K562 (cell line): ENCODE data around the gene ERICH2. TPM values are rescaled to one million over a fixed set of nuclear protein-coding genes. Genes with fewer than 3 reads are reported as not detected.

Experiments used
- ATAC-seq: fragments of 200-7000 bp; cut with Tn5 transposase; 3 replicates; pipeline ENCODE4 v1.9.1; 2020; ENCODE audit warnings: moderate library complexity
- BruUV-seq: library from RNA; stranded (reverse); fragments of 400-500 nt; replicated peaks from 2 replicates; lab custom pipeline; 2021; lab: Mats Ljungman, UMichigan
- CTCF ChIA-PET: fragments of 300-600 bp; formaldehyde crosslinking; extraction: SDS; loops from one replicate; lab custom pipeline; 2021; ENCODE audit warnings: low intra/inter-chr PET ratio; lab: Yijun Ruan, JAX
- POLR2A ChIA-PET: fragments of 300-600, 350-650 bp; sonication (Branson Sonifier 250); formaldehyde crosslinking; extraction: SDS; loops from one replicate; lab custom pipeline; 2021; ENCODE audit warnings: antibody characterized with exemption, inconsistent platforms; lab: Yijun Ruan, JAX
- DNase-seq, 4 experiments: peaks; one replicate each; pipeline versions ENCODE4 v3.0.0 to v3.0.0-alpha.2; 2011 to 2018; ENCODE audit warnings: low spot score in 3 of 4, mixed read lengths in 3 of 4; ENCODE audit errors: extremely low read depth in 1 of 4
- FAIRE-seq: peaks from 2 replicates; lab custom pipeline; 2011; peaks lifted over from hg19 to GRCh38; lab: Jason Lieb, UNC
- H2AFZ ChIP-seq: 2 replicates; pipeline ENCODE4 v1.6.0; 2011; ENCODE audit warnings: low read depth, low read length, control low read depth, inconsistent platforms
- H3K27ac ChIP-seq: fragments of 200-600 bp; 3 replicates; pipeline ENCODE4 v1.8.0; 2011; ENCODE audit warnings: low read depth, mild to moderate bottlenecking, control low read depth, inconsistent platforms, low read length, moderate library complexity, mixed read lengths; ENCODE audit errors: extremely low read depth
- H3K27me3 ChIP-seq, 2 experiments: fragments of 300-600 bp in 1 of 2; 2 replicates in 1 of 2; 3 replicates in 1 of 2; pipeline versions ENCODE4 v1.6.0 to v1.8.0; 2011; ENCODE audit warnings: inconsistent platforms in 2 of 2, low read length in 2 of 2, mild to moderate bottlenecking in 1 of 2, mixed read lengths in 1 of 2, moderate library complexity in 1 of 2; ENCODE audit not compliant: control insufficient read depth in 2 of 2, insufficient read depth in 2 of 2
- H3K36me3 ChIP-seq: fragments of 300-600 bp; 3 replicates; pipeline ENCODE4 v1.8.0; 2011; ENCODE audit warnings: mild to moderate bottlenecking, low read length, inconsistent platforms; ENCODE audit not compliant: control insufficient read depth, insufficient read depth
- H3K4me1 ChIP-seq, 2 experiments: fragments of 200-600 bp in 1 of 2; replicated peaks in 1 of 2; 2 replicates in 1 of 2; 3 replicates in 1 of 2; pipeline versions ENCODE4 v1.5.1 to v1.8.0; 2011; ENCODE audit warnings: inconsistent platforms in 2 of 2, low read length in 2 of 2, mild to moderate bottlenecking in 1 of 2, mixed read lengths in 1 of 2, moderate library complexity in 1 of 2; ENCODE audit not compliant: control insufficient read depth in 2 of 2, insufficient read depth in 2 of 2
- H3K4me2 ChIP-seq: 2 replicates; pipeline ENCODE4 v1.6.1; 2011; ENCODE audit warnings: low read length, control low read depth, inconsistent platforms, mixed read lengths; ENCODE audit not compliant: insufficient read depth
- H3K4me3 ChIP-seq: fragments of 200-600 bp; sonication (generic), shearing (Covaris generic); 2 replicates; pipeline ENCODE4 v1.5.1; 2016; ENCODE audit warnings: control low read depth, inconsistent platforms
- H3K79me2 ChIP-seq: fragments of 200-600 bp; 3 replicates; pipeline ENCODE4 v1.8.0; 2011; ENCODE audit warnings: low read length, inconsistent platforms; ENCODE audit not compliant: control insufficient read depth, insufficient read depth
- H3K9ac ChIP-seq, 2 experiments: 2 replicates each; pipeline versions ENCODE4 v1.6.0 to v1.6.1; 2011; ENCODE audit warnings: low read depth in 2 of 2, low read length in 2 of 2, control low read depth in 1 of 2, inconsistent platforms in 1 of 2, mild to moderate bottlenecking in 1 of 2, mixed read lengths in 1 of 2; ENCODE audit not compliant: insufficient read depth in 1 of 2
- H3K9me1 ChIP-seq: one replicate; pipeline ENCODE4 v1.6.0; 2011; ENCODE audit warnings: inconsistent platforms, mild to moderate bottlenecking, low read length, moderate library complexity; ENCODE audit not compliant: control insufficient read depth, insufficient read depth
- H3K9me3 ChIP-seq: replicated peaks from 2 replicates; pipeline ENCODE4 v1.5.1; 2011; ENCODE audit warnings: low read depth, low read length, inconsistent platforms; ENCODE audit not compliant: control insufficient read depth, insufficient read depth
- H4K20me1 ChIP-seq: replicated peaks from 2 replicates; pipeline ENCODE4 v1.6.1; 2011; ENCODE audit warnings: low read length, inconsistent platforms, mixed read lengths; ENCODE audit not compliant: control insufficient read depth, insufficient read depth
- BACH1 ChIP-seq: fragments of 200-800 bp; sonication (Bioruptor generic); IDR thresholded peaks from 2 replicates; pipeline ENCODE4 v1.6.1; 2016; ENCODE audit warnings: missing genetic modification characterization, missing compliant biosample characterization
- BCOR ChIP-seq: fragments of 450-650 bp; IDR thresholded peaks from 2 replicates; pipeline ENCODE4 v1.6.1; 2016
- C11orf30 ChIP-seq: fragments of 450-650 bp; IDR thresholded peaks from 2 replicates; pipeline ENCODE4 v1.6.1; 2016; ENCODE audit warnings: low read depth, mild to moderate bottlenecking
- HMG20B ChIP-seq: fragments of 250-450 bp; sonication (Bioruptor Pico); IDR thresholded peaks from 2 replicates; pipeline ENCODE4 v1.5.0; 2021; ENCODE audit warnings: mild to moderate bottlenecking
- L3MBTL2 ChIP-seq: fragments of 450-650 bp; IDR thresholded peaks from 2 replicates; pipeline ENCODE4 v1.6.1; 2016; ENCODE audit warnings: mild to moderate bottlenecking, moderate library complexity
- MAFF ChIP-seq: IDR thresholded peaks from 2 replicates; pipeline ENCODE4 v1.6.1; 2012; ENCODE audit warnings: low read length, improper control_type of control experiment
- MAFG ChIP-seq: fragments of 450-650 bp; conservative IDR thresholded peaks from 2 replicates; pipeline ENCODE4 v1.6.1; 2016; ENCODE audit warnings: missing genetic modification characterization, missing compliant biosample characterization
- MAFK ChIP-seq: IDR thresholded peaks from 2 replicates; pipeline ENCODE4 v1.6.1; 2011; ENCODE audit warnings: low read length, improper control_type of control experiment
- RBM25 ChIP-seq: fragments of 200-400 bp; formaldehyde crosslinking; IDR thresholded peaks from 2 replicates; pipeline ENCODE4 v1.6.1; 2018; ENCODE audit warnings: low read length, low read depth, moderate library complexity; ENCODE audit not compliant: severe bottlenecking
- ZFP36 ChIP-seq: fragments of 150-350 bp; IDR thresholded peaks from 2 replicates; pipeline ENCODE4 v1.6.1; 2018; ENCODE audit warnings: low read length, low read depth; ENCODE audit not compliant: partially characterized antibody
- ZNF316 ChIP-seq: fragments of 450-650 bp; IDR thresholded peaks from 2 replicates; pipeline ENCODE4 v1.6.1; 2016
- in situ Hi-C: fragments of 300-500 bp; cut with MboI; formaldehyde crosslinking; loops from 4 replicates; pipeline ENCODE4 v1.15.0; 2018; ENCODE audit warnings: inconsistent platforms, mixed read lengths
- intact Hi-C: fragments of 100-400 bp; cut with micrococcal nuclease; formaldehyde crosslinking; loops from 2 replicates; pipeline ENCODE4 v1.14.2; 2022
- polyA plus RNA-seq, 8 experiments: library from polyadenylated mRNA; depleted of rRNA in 4 of 8; stranded (reverse) in 5 of 8; unstranded in 3 of 8; fragments of >200 nt; fragmentation: Nextera tagmentation in 2 of 8; fragmentation: Illumina TruSeq in 1 of 8; extraction: Ambion mirVana in 2 of 8; extraction: Trizol in 1 of 8; gene quantifications; 2 replicates each; pipeline versions ENCODE4 v1.2.1 to v1.2.3, GENCODE V29; 2011 to 2014; ENCODE audit warnings: inconsistent platforms in 1 of 8, missing spikeins in 1 of 8
- total RNA-seq, 7 experiments: library from RNA; depleted of rRNA in 6 of 7; stranded (reverse); fragments of >200 nt in 6 of 7; fragmentation: Illumina TruSeq in 2 of 7; extraction: Trizol in 2 of 7; gene quantifications; 2 replicates each; pipeline versions ENCODE4 v1.2.1 to v1.2.3, GENCODE V29; 2011 to 2021; ENCODE audit warnings: low replicate concordance in 1 of 7
- TF ChIP-seq, protein P1 (sequence below): fragments of 450-650 bp; formaldehyde crosslinking; IDR thresholded peaks from 2 replicates; pipeline ENCODE4 v1.4.0; 2020; ENCODE audit warnings: mild to moderate bottlenecking, moderate library complexity

Gene ERICH2
- total and polyA plus RNA-seq, 9 of the 15 experiments (the other 6 are each of a cell fraction or from before 2014, with no cell fraction given) = 0.85 to 2.4 (median 1.6) TPM

DNA sequence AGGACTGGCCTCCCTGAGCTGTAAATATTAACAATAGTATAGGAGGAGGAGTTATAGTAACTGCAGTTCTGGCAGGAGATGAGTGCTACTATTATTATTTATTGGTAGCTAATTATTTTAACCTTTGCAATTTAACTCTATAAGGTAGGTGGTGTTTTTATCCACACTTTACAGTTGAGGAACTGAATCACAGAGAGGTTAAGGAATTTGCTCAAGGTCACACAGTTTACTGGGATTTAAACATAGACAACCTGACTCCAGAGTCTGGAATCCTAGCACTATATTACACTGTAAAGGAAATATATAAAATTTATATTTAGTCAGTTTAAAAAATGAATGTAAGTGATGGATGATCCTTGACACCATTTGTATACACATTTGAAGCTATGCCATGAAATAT, 2.1 kb downstream of the ERICH2 start:
- H3K9me1 ChIP-seq = no peaks in the 10 kb centered on the region
- peak overlapping the region; percentile 39 to 82; a peak in 3 of 4 replicates for H3K9ac ChIP-seq
- H3K79me2 ChIP-seq = peaks cover 29% of the 10 kb centered on the region
- intact Hi-C loops (no loop called here), in situ Hi-C loops (no loop called here)
- DNase-seq = no peak
- H3K27ac ChIP-seq = no peak overlapping the region
- H3K9me3 ChIP-seq = no peaks in the 10 kb centered on the region
- peaks cover 7 to 19% of the 10 kb centered on the region in 2 experiments for H3K4me1 ChIP-seq
- no peak for ATAC-seq
- no peak for FAIRE-seq
- peak overlapping the region; percentile 65; the same call in 1 of the 2 replicates for H3K4me3 ChIP-seq
- POLR2A ChIA-PET = interaction anchor here (0.6 to 2.7 kb wide), 11 partner anchors 7 to 936 kb away, joined by 3 to 14 read pairs (median 4); no protein-coding TSS in a partner anchor
- H4K20me1 ChIP-seq = no peaks in the 10 kb centered on the region
- CTCF ChIA-PET = no interaction called here
- TF ChIP-seq HMG20B (CRISPR knock-in tag) (no peak), BCOR (peak; percentile 72; the same call in 1 of the 2 replicates), ZFP36 (peak; percentile 68), RBM25 (peak; percentile 64)
- H3K27me3 ChIP-seq = no peaks in the 10 kb centered on the region
- no peak overlapping the region for H2AFZ ChIP-seq
- H3K4me2 ChIP-seq = peak overlapping the region; percentile 61
- H3K36me3 ChIP-seq = no peaks in the 10 kb centered on the region
- BruUV-seq = no TSS peak

DNA sequence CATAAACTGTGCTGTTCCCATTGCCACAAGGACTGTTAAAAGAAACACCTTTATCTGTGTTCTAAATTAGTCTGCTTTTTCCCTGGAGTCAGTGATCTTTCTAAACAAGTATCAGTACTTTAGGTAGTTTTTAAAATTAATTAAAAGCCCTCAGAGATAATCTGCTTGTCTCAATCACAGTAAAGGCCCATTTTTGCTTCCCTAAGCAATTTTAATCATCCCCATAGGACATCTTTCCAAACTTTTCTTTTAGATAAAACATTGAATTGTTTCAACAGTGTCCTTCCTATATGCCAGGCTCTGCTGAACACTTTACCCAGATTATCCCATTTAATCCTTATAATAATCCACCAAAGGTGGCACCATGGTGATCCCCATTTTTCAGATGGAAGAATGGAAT, 3.9 kb downstream of the ERICH2 start:
- BruUV-seq = no TSS peak
- intact Hi-C loops = no loop called here

More for the DNA sequence above, 3.9 kb downstream of the ERICH2 start:
- ATAC-seq (no peak), DNase-seq (no peak), FAIRE-seq (no peak)
- Histone ChIP-seq H3K4me1 (peaks cover 7 to 24% of the 10 kb centered on the region in 2 experiments), H4K20me1 (no peaks in the 10 kb centered on the region), H3K4me3 (no peak overlapping the region), H3K9me1 (no peaks in the 10 kb centered on the region), H3K79me2 (peaks cover 29% of the 10 kb centered on the region), H2AFZ (no peak overlapping the region), H3K36me3 (no peaks in the 10 kb centered on the region), H3K27ac (no peak overlapping the region), H3K4me2 (no peak overlapping the region), H3K9ac (no peak overlapping the region), H3K27me3 (no peaks in the 10 kb centered on the region), H3K9me3 (no peaks in the 10 kb centered on the region)
- CTCF ChIA-PET = no interaction called here
- POLR2A ChIA-PET = interaction anchor here (1.0 kb wide), 1 partner anchor 9 kb away, joined by 4 read pairs; no protein-coding TSS in a partner anchor
- in situ Hi-C loops = no loop called here
- TF ChIP-seq ZNF316 = peak; percentile 85
- TF ChIP-seq L3MBTL2 = no peak
- peak; percentile 72 for TF ChIP-seq C11orf30
- peak; percentile 76 for TF ChIP-seq MAFG
- TF ChIP-seq, protein P1, sequence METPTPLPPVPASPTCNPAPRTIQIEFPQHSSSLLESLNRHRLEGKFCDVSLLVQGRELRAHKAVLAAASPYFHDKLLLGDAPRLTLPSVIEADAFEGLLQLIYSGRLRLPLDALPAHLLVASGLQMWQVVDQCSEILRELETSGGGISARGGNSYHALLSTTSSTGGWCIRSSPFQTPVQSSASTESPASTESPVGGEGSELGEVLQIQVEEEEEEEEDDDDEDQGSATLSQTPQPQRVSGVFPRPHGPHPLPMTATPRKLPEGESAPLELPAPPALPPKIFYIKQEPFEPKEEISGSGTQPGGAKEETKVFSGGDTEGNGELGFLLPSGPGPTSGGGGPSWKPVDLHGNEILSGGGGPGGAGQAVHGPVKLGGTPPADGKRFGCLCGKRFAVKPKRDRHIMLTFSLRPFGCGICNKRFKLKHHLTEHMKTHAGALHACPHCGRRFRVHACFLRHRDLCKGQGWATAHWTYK = 0 out of 2 replicates have a peak, but pooled peaks have one; percentile 26
- TF ChIP-seq BACH1 = no peak
- TF ChIP-seq MAFK = peak; percentile 89
- peak; percentile 84 for TF ChIP-seq MAFF
